ENCODE data around the gene DLGAP1. TPM values are rescaled to one million over a fixed set of nuclear protein-coding genes. Genes with fewer than 3 reads are reported as not detected.

The DLGAP1 gene
- polyA plus RNA-seq, 1 of the 3 experiments (the other 2 are of a cell fraction): not detected

DNA sequence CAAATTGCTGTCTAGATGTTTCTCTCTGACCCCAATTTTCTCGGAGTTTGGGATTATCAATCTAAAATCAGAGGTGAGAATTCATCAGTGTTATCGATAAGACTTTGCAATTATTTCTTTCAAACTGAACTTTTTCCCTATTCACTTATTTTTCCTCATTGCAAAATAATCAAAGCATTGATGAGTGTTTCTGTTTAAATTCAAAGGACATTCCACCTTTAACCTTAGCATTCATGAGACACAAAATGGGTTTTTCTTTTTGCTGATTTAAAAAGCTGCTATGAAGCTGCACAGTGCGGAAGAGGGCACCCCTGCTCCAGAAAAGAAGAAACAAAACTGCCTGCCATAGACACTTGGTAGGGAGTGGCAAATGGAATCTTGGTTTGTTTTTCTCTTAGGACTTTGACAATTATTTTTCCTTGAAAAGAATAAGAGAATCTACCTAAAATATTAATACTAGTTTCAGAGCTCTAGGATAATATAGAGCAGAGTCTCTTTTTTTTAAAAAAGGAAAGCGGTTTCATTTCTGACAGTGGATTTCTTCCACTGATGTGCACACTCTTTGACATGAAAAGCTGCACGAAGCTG, 801.8 kb downstream of the DLGAP1 start:
- H3K27ac ChIP-seq (ENCODE audit: low read depth in 2 of 2, low read length in 1 of 2): peak overlapping the region; percentile 62 to 97; a peak in 3 of 4 replicates
- 71% methylated on average over 5 of the region's 5 CpGs for whole genome bisulfite sequencing (ENCODE audit: low lambda C conversion rate)

DNA sequence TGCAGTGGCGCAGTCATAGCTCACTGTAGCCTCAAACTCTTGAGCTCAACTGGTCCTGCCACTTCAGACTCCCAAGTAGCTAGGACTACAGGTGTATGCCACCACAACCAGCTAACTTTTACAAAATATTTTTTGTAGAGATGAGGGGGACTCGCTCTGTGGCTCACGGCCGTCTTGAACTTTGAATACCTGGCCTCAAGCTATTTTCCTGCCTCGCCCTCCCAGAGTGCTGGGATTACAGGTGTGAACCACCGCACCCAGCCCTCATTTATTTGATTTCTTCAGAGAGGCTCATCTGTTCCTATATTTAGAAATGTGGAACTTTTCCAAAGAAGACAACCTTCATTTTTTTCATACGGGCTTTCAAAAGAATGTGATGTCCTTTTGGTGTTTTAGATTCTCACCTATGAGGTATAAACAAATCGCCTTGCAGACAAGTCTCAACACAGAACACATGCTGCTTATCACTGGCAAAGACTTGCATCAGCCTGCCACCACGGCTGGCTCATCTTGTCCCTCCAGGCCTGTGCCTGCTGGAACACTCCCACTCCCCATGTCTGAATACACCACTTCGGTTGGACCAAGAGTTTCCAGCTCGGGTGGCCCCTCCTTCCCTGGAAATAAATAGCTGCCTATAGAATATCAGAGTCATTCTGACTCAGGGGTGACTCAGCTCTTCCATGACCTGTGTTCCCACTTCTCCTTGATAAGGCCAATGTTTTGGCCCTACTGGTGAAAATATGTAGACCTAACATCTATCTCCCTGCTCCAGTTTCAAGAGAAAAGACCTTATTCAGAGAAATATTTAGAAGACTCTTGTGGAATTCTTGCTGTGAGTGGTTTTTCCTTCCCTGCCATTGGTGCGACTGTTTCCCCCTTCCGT, 802.5 kb downstream of the DLGAP1 start:
- peak; percentile 45 for DNase-seq
- H2AFZ ChIP-seq (ENCODE audit: low read depth): peak overlapping the region; percentile 76; the same call in 1 of the 2 replicates
- no peak for TF ChIP-seq CHD2 (IDR thresholded peaks at IDR 0.05; ENCODE audit: low read length, partially characterized antibody)
- TF ChIP-seq FOXJ3 (CRISPR knock-in tag; IDR thresholded peaks at IDR 0.05): no peak
- TF ChIP-seq, protein P1, sequence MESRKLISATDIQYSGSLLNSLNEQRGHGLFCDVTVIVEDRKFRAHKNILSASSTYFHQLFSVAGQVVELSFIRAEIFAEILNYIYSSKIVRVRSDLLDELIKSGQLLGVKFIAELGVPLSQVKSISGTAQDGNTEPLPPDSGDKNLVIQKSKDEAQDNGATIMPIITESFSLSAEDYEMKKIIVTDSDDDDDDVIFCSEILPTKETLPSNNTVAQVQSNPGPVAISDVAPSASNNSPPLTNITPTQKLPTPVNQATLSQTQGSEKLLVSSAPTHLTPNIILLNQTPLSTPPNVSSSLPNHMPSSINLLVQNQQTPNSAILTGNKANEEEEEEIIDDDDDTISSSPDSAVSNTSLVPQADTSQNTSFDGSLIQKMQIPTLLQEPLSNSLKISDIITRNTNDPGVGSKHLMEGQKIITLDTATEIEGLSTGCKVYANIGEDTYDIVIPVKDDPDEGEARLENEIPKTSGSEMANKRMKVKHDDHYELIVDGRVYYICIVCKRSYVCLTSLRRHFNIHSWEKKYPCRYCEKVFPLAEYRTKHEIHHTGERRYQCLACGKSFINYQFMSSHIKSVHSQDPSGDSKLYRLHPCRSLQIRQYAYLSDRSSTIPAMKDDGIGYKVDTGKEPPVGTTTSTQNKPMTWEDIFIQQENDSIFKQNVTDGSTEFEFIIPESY (IDR thresholded peaks at IDR 0.05; ENCODE audit: borderline replicate concordance, low read depth): 0 out of 2 replicates have a peak, but pooled peaks have one; percentile 24
- peak; percentile 97 for TF ChIP-seq FOSL2 (IDR thresholded peaks at IDR 0.05; ENCODE audit: borderline replicate concordance, low read depth)
- TF ChIP-seq, protein P2, sequence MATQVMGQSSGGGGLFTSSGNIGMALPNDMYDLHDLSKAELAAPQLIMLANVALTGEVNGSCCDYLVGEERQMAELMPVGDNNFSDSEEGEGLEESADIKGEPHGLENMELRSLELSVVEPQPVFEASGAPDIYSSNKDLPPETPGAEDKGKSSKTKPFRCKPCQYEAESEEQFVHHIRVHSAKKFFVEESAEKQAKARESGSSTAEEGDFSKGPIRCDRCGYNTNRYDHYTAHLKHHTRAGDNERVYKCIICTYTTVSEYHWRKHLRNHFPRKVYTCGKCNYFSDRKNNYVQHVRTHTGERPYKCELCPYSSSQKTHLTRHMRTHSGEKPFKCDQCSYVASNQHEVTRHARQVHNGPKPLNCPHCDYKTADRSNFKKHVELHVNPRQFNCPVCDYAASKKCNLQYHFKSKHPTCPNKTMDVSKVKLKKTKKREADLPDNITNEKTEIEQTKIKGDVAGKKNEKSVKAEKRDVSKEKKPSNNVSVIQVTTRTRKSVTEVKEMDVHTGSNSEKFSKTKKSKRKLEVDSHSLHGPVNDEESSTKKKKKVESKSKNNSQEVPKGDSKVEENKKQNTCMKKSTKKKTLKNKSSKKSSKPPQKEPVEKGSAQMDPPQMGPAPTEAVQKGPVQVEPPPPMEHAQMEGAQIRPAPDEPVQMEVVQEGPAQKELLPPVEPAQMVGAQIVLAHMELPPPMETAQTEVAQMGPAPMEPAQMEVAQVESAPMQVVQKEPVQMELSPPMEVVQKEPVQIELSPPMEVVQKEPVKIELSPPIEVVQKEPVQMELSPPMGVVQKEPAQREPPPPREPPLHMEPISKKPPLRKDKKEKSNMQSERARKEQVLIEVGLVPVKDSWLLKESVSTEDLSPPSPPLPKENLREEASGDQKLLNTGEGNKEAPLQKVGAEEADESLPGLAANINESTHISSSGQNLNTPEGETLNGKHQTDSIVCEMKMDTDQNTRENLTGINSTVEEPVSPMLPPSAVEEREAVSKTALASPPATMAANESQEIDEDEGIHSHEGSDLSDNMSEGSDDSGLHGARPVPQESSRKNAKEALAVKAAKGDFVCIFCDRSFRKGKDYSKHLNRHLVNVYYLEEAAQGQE (IDR thresholded peaks at IDR 0.05; ENCODE audit: low read depth, low read length): no peak
- TF ChIP-seq, protein P3, sequence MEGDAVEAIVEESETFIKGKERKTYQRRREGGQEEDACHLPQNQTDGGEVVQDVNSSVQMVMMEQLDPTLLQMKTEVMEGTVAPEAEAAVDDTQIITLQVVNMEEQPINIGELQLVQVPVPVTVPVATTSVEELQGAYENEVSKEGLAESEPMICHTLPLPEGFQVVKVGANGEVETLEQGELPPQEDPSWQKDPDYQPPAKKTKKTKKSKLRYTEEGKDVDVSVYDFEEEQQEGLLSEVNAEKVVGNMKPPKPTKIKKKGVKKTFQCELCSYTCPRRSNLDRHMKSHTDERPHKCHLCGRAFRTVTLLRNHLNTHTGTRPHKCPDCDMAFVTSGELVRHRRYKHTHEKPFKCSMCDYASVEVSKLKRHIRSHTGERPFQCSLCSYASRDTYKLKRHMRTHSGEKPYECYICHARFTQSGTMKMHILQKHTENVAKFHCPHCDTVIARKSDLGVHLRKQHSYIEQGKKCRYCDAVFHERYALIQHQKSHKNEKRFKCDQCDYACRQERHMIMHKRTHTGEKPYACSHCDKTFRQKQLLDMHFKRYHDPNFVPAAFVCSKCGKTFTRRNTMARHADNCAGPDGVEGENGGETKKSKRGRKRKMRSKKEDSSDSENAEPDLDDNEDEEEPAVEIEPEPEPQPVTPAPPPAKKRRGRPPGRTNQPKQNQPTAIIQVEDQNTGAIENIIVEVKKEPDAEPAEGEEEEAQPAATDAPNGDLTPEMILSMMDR (IDR thresholded peaks at IDR 0.05): peak; percentile 40
- TF ChIP-seq, protein P4, sequence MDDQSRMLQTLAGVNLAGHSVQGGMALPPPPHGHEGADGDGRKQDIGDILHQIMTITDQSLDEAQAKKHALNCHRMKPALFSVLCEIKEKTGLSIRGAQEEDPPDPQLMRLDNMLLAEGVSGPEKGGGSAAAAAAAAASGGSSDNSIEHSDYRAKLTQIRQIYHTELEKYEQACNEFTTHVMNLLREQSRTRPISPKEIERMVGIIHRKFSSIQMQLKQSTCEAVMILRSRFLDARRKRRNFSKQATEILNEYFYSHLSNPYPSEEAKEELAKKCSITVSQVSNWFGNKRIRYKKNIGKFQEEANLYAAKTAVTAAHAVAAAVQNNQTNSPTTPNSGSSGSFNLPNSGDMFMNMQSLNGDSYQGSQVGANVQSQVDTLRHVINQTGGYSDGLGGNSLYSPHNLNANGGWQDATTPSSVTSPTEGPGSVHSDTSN (IDR thresholded peaks at IDR 0.05): peak; percentile 48
- peak; percentile 59; the same call in 1 of the 2 replicates for TF ChIP-seq POLR2AphosphoS5 (IDR thresholded peaks at IDR 0.05; ENCODE audit: low read depth, low read length)
- TF ChIP-seq EP300 (IDR thresholded peaks at IDR 0.05; ENCODE audit: borderline replicate concordance in 1 of 2, low read depth in 1 of 2, low read length in 1 of 2): peak in 1 of 2 experiments; percentile 82; a peak in 2 of 4 replicates
- no peak for TF ChIP-seq GABPA (IDR thresholded peaks at IDR 0.05; ENCODE audit: low read depth)

More for the DNA sequence above, 801.8 kb downstream of the DLGAP1 start:
- peak overlapping the region in 1 of 2 experiments; percentile 40; a peak in 1 of 4 replicates for H3K4me3 ChIP-seq (ENCODE audit: low read depth in 2 of 2, low read length in 1 of 2)
- peak overlapping the region; percentile 55; the same call in 1 of the 2 replicates for H3K4me2 ChIP-seq
- H3K9me3 ChIP-seq: no peaks in the 10 kb centered on the region
- H3K4me1 ChIP-seq (ENCODE audit: control insufficient read depth in 1 of 2, insufficient read depth in 2 of 2, low read depth in 1 of 2, low read length in 1 of 2): peaks cover 15 to 29% of the 10 kb centered on the region in 2 experiments; a peak in 3 of 4 replicates
- no peaks in the 10 kb centered on the region for H3K9me2 ChIP-seq
- no peaks in the 10 kb centered on the region for H3K36me3 ChIP-seq (replicated peaks in 1 of 2; ENCODE audit: control insufficient read depth in 1 of 2, insufficient read depth in 2 of 2, low read length in 1 of 2)
- TF ChIP-seq GATA2 (CRISPR knock-in tag; IDR thresholded peaks at IDR 0.05) (no peak), TAF1 (IDR thresholded peaks at IDR 0.05; ENCODE audit: borderline replicate concordance, low read depth, low read length) (no peak), FOSL2 (IDR thresholded peaks at IDR 0.05; ENCODE audit: borderline replicate concordance, low read depth) (no peak), GABPA (IDR thresholded peaks at IDR 0.05; ENCODE audit: low read depth) (no peak), JUND (IDR thresholded peaks at IDR 0.05) (no peak)
- TF ChIP-seq, protein P5, sequence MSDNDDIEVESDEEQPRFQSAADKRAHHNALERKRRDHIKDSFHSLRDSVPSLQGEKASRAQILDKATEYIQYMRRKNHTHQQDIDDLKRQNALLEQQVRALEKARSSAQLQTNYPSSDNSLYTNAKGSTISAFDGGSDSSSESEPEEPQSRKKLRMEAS (IDR thresholded peaks at IDR 0.05; ENCODE audit: low read depth): no peak
- 0 out of 2 replicates have a peak overlapping the region, but pooled peaks have one; percentile 2 for H2AFZ ChIP-seq (ENCODE audit: low read depth)
- H3K9ac ChIP-seq: peak overlapping the region; percentile 63; the same call in 1 of the 2 replicates
- POLR2A ChIA-PET: no interaction called here
- no peaks in the 10 kb centered on the region for H3K27me3 ChIP-seq (ENCODE audit: insufficient read depth)
- CTCF ChIA-PET: interaction anchor here (1.4 to 1.8 kb wide), 2 partner anchors 13 to 57 kb away, joined by 3 to 10 read pairs; no protein-coding TSS in a partner anchor
- H4K20me1 ChIP-seq (ENCODE audit: insufficient read depth): no peaks in the 10 kb centered on the region
- H3F3A ChIP-seq (replicated peaks; ENCODE audit: insufficient read depth): peaks cover 10% of the 10 kb centered on the region
- DNase-seq: no peak
- H3K79me2 ChIP-seq (ENCODE audit: insufficient read depth): no peaks in the 10 kb centered on the region

More for the DNA sequence above, 802.5 kb downstream of the DLGAP1 start:
- Histone ChIP-seq H3K4me1 (ENCODE audit: control insufficient read depth in 1 of 2, insufficient read depth in 2 of 2, low read depth in 1 of 2, low read length in 1 of 2) (peaks cover 15 to 29% of the 10 kb centered on the region in 2 experiments; a peak in 3 of 4 replicates), H3K36me3 (replicated peaks in 1 of 2; ENCODE audit: control insufficient read depth in 1 of 2, insufficient read depth in 2 of 2, low read length in 1 of 2) (no peaks in the 10 kb centered on the region), H3K79me2 (ENCODE audit: insufficient read depth) (no peaks in the 10 kb centered on the region), H3K27me3 (ENCODE audit: insufficient read depth) (no peaks in the 10 kb centered on the region), H3K4me2 (peak overlapping the region; percentile 55; the same call in 1 of the 2 replicates), H3K9ac (peak overlapping the region; percentile 70), H4K20me1 (ENCODE audit: insufficient read depth) (no peaks in the 10 kb centered on the region), H3K4me3 (ENCODE audit: low read depth in 2 of 2, low read length in 1 of 2) (peak overlapping the region in 1 of 2 experiments; percentile 40; a peak in 1 of 4 replicates), H3K9me2 (no peaks in the 10 kb centered on the region), H3K27ac (ENCODE audit: low read depth in 2 of 2, low read length in 1 of 2) (peak overlapping the region; percentile 62 to 97; a peak in 3 of 4 replicates), H3F3A (replicated peaks; ENCODE audit: insufficient read depth) (peaks cover 10% of the 10 kb centered on the region), H3K9me3 (no peaks in the 10 kb centered on the region)
- ChIA-PET POLR2A (no interaction called here), CTCF (interaction anchor here (0.6 to 1.8 kb wide), 4 partner anchors 13 to 56 kb away, joined by 3 to 10 read pairs (median 5); no protein-coding TSS in a partner anchor)
- WGBS (ENCODE audit: low lambda C conversion rate): 48% methylated on average over 13 of the region's 13 CpGs
